ENCODE data around the gene TFAP2E.

The TFAP2E gene

GRCh38 chr1:35557118-35557610 is 15.9 kb upstream of the TFAP2E start, which contains the start of gene KIAA0319L:
KIAA0319L (minus strand) TSS chr1:35557403; CDS start chr1:35554491, 2,912 bp downstream.
- DNase-seq (ENCODE audit: low read depth, low spot score), result no peak

- peak; percentile 99 for DNase-seq (ENCODE audit: low read depth, low spot score)
Observed at GRCh38 chr1:35557611-35558373, 15.3 kb upstream of the TFAP2E start, which contains the start of gene NCDN. NCDN (plus strand) TSS chr1:35557799; CDS start chr1:35558191, 392 bp downstream.

GRCh38 chr1:35558374-35559316 is 14.5 kb upstream of the TFAP2E start:
- DNase-seq (ENCODE audit: low read depth, low spot score), result no peak

GRCh38 chr1:35559317-35559944 is 13.7 kb upstream of the TFAP2E start:
- DNase-seq (ENCODE audit: low read depth, low spot score), result no peak

- DNase-seq (ENCODE audit: low read depth, low spot score), result no peak
Observed at GRCh38 chr1:35560256-35561225, 12.6 kb upstream of the TFAP2E start.

GRCh38 chr1:35561297-35561971 is 11.7 kb upstream of the TFAP2E start:
- DNase-seq (ENCODE audit: low read depth, low spot score), result no peak

GRCh38 chr1:35561972-35562680 is 11.0 kb upstream of the TFAP2E start:
- DNase-seq (ENCODE audit: low read depth, low spot score), result no peak

GRCh38 chr1:35563166-35563565 is 9.9 kb upstream of the TFAP2E start:
- DNase-seq (ENCODE audit: low read depth, low spot score), result no peak

GRCh38 chr1:35564037-35564883 is 8.9 kb upstream of the TFAP2E start:
- DNase-seq (ENCODE audit: low read depth, low spot score), result peak; percentile 62

- no peak for DNase-seq (ENCODE audit: low read depth, low spot score)
Observed at GRCh38 chr1:35564884-35565741, 8.0 kb upstream of the TFAP2E start.

- no peak for DNase-seq (ENCODE audit: low read depth, low spot score)
Observed at GRCh38 chr1:35565742-35566133, 7.4 kb upstream of the TFAP2E start.

- no peak for DNase-seq (ENCODE audit: low read depth, low spot score)
Observed at GRCh38 chr1:35567947-35568558, 5.1 kb upstream of the TFAP2E start.

- DNase-seq (ENCODE audit: low read depth, low spot score), result peak; percentile 55
Observed at GRCh38 chr1:35568975-35569395, 4.1 kb upstream of the TFAP2E start.

GRCh38 chr1:35569936-35570335 is 3.2 kb upstream of the TFAP2E start:
- DNase-seq (ENCODE audit: low read depth, low spot score), result no peak

- DNase-seq (ENCODE audit: low read depth, low spot score), result no peak
Observed at GRCh38 chr1:35570589-35571137, 2.5 kb upstream of the TFAP2E start.

GRCh38 chr1:35571263-35571662 is 1.9 kb upstream of the TFAP2E start:
- DNase-seq (ENCODE audit: low read depth, low spot score), result no peak

- no peak for DNase-seq (ENCODE audit: low read depth, low spot score)
Observed at GRCh38 chr1:35572296-35572695, 818 bp upstream of the TFAP2E start.

Measured in smooth muscle cell of the brain vasculature (primary cell).